IMR-90 (cell line): ENCODE data around the gene PRKACA.

Source experiments
- BHLHE40 ChIP-seq: fragments of 150-350 bp; IDR thresholded peaks from 2 replicates; pipeline ENCODE4 v1.6.1; 2016; ENCODE audit warnings: mild to moderate bottlenecking, low read depth, low read length
- CEBPB ChIP-seq: IDR thresholded peaks from 2 replicates; pipeline ENCODE4 v1.6.1; 2012; ENCODE audit warnings: low read depth, low read length, improper control_type of control experiment
- CHD1 ChIP-seq: IDR thresholded peaks from 2 replicates; pipeline ENCODE4 v1.6.1; 2012; ENCODE audit warnings: low read depth, low read length, improper control_type of control experiment
- CTCF ChIP-seq: conservative IDR thresholded peaks from 2 replicates; pipeline ENCODE4 v1.5.1; 2012; ENCODE audit warnings: mild to moderate bottlenecking, low read depth, low read length, improper control_type of control experiment
- FOS ChIP-seq: fragments of 150-350 bp; IDR thresholded peaks from 2 replicates; pipeline ENCODE4 v1.6.1; 2016; ENCODE audit warnings: low read depth, low read length
- MAFK ChIP-seq: IDR thresholded peaks from 2 replicates; pipeline ENCODE4 v1.6.1; 2012; ENCODE audit warnings: low read depth, low read length, improper control_type of control experiment
- MAZ ChIP-seq: IDR thresholded peaks from 2 replicates; pipeline ENCODE4 v1.6.1; 2012; ENCODE audit warnings: low read depth, mild to moderate bottlenecking, low read length, improper control_type of control experiment, moderate library complexity, borderline replicate concordance
- MXI1 ChIP-seq: IDR thresholded peaks from 2 replicates; pipeline ENCODE4 v1.6.1; 2012; ENCODE audit warnings: low read depth, mild to moderate bottlenecking, low read length, moderate library complexity, borderline replicate concordance
- POLR2A ChIP-seq: IDR thresholded peaks from 2 replicates; pipeline ENCODE4 v1.6.1; 2012; ENCODE audit warnings: mild to moderate bottlenecking, low read depth, low read length
- RAD21 ChIP-seq: IDR thresholded peaks from 2 replicates; pipeline ENCODE4 v1.6.1; 2012; ENCODE audit warnings: low read length, improper control_type of control experiment
- RCOR1 ChIP-seq: IDR thresholded peaks from 2 replicates; pipeline ENCODE4 v1.6.1; 2012; ENCODE audit warnings: mild to moderate bottlenecking, low read length, improper control_type of control experiment; ENCODE audit not compliant: insufficient replicate concordance
- RFX5 ChIP-seq: IDR thresholded peaks from 2 replicates; pipeline ENCODE4 v1.8.0; 2012; ENCODE audit warnings: low read depth, mild to moderate bottlenecking, low read length, moderate library complexity
- USF2 ChIP-seq: fragments of 150-350 bp; IDR thresholded peaks from 2 replicates; pipeline ENCODE4 v1.6.1; 2017; ENCODE audit warnings: mild to moderate bottlenecking, antibody characterized with exemption, low read length, low read depth

GRCh38 chr19:14072535-14073260 lies 44.9 kb downstream of the PRKACA start, which contains the start of gene MISP3:
- no peak for TF ChIP-seq CTCF
- no peak for TF ChIP-seq MAZ
- no peak for TF ChIP-seq MAFK
- TF ChIP-seq RFX5 = no peak
- no peak for TF ChIP-seq BHLHE40
- TF ChIP-seq RCOR1 = no peak
- TF ChIP-seq FOS = no peak
- no peak for TF ChIP-seq POLR2A
- no peak for TF ChIP-seq CEBPB
- TF ChIP-seq USF2 = no peak
- TF ChIP-seq MXI1 = no peak
- no peak for TF ChIP-seq CHD1
- TF ChIP-seq RAD21 = no peak
